SK-N-SH treated with all-trans-retinoic acid at 6 μM for 48 hours (cell line): ENCODE measurements around the gene PDSS2.
"Not testable (repeated sequence)": the region's sequence is repeated elsewhere in the genome, so short reads cannot be mapped to it uniquely, and the experiment has no call there.

Experiments
- BACH2 ChIP-seq: fragments of 250-450 bp; sonication (Bioruptor Pico); IDR thresholded peaks from 2 replicates; pipeline ENCODE4 v1.9.0; 2021; ENCODE audit warnings: mild to moderate bottlenecking, borderline replicate concordance
- CSDC2 ChIP-seq: fragments of 250-450 bp; sonication (Bioruptor Pico); IDR thresholded peaks from 2 replicates; pipeline ENCODE4 v1.5.0; 2020; ENCODE audit warnings: mild to moderate bottlenecking, moderate library complexity
- RARB ChIP-seq: fragments of 250-450 bp; sonication (Bioruptor Pico); IDR thresholded peaks from 2 replicates; pipeline ENCODE4 v1.8.0; 2021; ENCODE audit warnings: mild to moderate bottlenecking, moderate library complexity
- ZFP30 ChIP-seq: fragments of 450-650 bp; formaldehyde crosslinking; IDR thresholded peaks from 2 replicates; pipeline ENCODE4 v1.5.0; 2022; ENCODE audit warnings: mild to moderate bottlenecking, moderate library complexity
- TF ChIP-seq, protein P1 (sequence below): fragments of 250-450 bp; sonication (Bioruptor Pico); IDR thresholded peaks from 2 replicates; pipeline ENCODE4 v1.8.0; 2021; ENCODE audit warnings: low read depth, mild to moderate bottlenecking, moderate library complexity, borderline replicate concordance

DNA sequence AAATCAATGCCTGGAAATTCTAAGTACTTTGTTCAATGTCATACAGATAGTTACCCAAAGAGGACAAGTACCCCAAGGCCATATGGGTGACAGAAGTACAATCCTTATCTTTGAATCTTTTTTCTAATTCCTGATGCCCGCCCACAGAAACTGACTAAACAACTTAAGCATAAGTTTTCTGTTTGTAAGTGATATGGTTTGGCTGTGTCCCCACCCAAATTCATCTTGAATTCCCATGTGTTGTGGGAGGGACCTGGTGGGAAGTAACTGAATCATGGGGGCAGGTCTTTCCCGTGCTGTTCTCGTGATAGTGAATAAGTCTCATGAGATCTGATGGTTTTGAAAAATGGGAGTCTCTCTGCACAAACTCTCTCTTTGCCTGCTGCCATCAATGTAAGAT is 153.4 kb downstream of the PDSS2 start:
- TF ChIP-seq ZFP30; RARB (CRISPR knock-in tag); BACH2 (CRISPR knock-in tag); CSDC2 (CRISPR knock-in tag): not testable (repeated sequence)
- TF ChIP-seq, protein P1, sequence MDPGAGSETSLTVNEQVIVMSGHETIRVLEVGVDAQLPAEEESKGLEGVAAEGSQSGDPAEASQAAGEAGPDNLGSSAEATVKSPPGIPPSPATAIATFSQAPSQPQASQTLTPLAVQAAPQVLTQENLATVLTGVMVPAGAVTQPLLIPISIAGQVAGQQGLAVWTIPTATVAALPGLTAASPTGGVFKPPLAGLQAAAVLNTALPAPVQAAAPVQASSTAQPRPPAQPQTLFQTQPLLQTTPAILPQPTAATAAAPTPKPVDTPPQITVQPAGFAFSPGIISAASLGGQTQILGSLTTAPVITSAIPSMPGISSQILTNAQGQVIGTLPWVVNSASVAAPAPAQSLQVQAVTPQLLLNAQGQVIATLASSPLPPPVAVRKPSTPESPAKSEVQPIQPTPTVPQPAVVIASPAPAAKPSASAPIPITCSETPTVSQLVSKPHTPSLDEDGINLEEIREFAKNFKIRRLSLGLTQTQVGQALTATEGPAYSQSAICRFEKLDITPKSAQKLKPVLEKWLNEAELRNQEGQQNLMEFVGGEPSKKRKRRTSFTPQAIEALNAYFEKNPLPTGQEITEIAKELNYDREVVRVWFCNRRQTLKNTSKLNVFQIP (CRISPR knock-in tag): not testable (repeated sequence)
